Uterus (tissue), 2 donors: Measurements from ENCODE around the gene CCDC174.

Experiments
- CTCF ChIP-seq, 4 experiments: fragments of 200-600 bp in 2 of 4; fragments of 450-650 bp in 2 of 4; sonication (generic) in 2 of 4; IDR thresholded peaks; one replicate each; pipeline ENCODE4 v1.5.1; 2016 to 2019; ENCODE audit warnings: antibody characterized with exemption in 4 of 4, mild to moderate bottlenecking in 2 of 4, moderate library complexity in 1 of 4
- POLR2A ChIP-seq, 2 donors: fragments of 450-650 bp; IDR thresholded peaks; one replicate each; pipeline ENCODE4 v1.6.1; 2016; ENCODE audit warnings: antibody characterized with exemption in 2 of 2, mild to moderate bottlenecking in 1 of 2, moderate library complexity in 1 of 2

GRCh38 chr3:14646589-14647413 lies 4.8 kb upstream of the CCDC174 start:
- TF ChIP-seq CTCF (IDR thresholded peaks at IDR 0.05) (no peak), POLR2A (IDR thresholded peaks at IDR 0.05) (no peak)
